Measurements from ENCODE around the gene CREBBP. TPM values are rescaled to one million over a fixed set of nuclear protein-coding genes. Genes with fewer than 3 reads are reported as not detected.

The CREBBP gene
- total RNA-seq, 1 experiment from 2014 or later, result 11.3 TPM

DNA sequence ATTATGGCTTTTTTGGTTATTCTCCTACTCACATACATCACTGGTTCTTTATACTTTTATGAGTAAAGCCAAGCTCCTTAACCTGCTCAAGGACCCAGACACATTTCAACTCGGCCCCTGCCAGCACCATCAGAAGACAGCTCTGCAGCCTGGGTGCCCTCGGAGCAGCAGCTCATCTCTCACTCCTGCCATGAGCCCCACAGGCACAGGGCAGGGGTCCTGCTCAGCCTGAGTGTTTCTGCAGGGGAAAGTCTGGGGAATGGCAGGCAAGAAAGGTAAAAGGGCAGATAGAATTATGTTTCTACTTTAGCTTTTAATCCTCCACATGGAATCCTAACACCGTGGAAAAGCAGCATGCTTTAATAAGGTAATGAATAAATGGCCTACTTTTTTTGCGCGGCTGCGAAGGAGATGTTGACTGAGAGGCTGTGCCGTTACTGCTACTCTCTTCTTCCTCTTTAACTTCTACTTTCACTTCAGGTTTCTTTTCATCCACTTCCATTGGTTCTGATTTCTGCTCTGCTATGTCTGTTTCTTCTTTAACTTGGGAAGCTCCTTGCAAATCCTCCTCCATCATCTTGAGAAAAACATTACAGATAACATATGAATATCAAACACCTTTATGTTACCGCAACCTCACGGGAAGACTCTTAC is 113.1 kb downstream of the CREBBP start:
- DNase-seq (ENCODE audit: low read depth), result no peak

DNA sequence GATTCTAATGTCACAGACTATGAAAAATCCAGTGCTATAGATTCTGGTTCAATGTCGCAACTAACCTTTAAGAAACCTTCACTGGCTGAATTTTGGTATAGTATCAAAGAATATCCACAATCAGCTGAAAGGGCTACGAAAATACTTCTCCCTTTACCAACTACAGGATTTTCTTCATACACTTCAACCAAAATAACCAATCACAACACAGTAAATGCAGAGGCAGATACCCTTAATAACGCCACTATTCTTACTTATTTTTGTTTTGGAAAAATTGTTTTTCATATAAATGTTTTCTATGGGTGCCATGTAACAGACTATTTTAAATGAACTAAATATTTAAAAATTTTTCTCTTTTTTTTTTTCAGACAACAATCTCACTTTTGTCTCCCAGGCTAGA is 114.3 kb downstream of the CREBBP start:
- DNase-seq (ENCODE audit: low read depth), result no peak

DNA sequence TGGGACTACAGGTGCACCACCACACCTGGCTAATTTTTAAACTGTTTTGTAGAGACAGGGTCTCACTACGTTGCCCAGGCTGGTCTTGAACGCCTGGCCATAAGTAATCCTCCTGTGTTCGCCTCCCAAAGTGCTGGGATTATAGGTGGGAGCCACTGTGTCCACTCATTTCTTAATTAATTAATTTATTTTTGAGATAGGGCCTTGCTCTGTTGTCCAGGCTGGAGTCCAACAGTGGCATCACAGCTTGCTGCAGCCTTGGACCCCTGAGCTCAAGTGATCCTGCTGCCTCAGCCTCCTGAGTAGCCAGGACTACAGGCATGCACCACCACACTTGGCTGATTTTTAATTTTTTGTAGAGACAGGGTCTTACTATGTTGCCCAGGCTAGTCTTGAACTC is 116.1 kb downstream of the CREBBP start:
- no peak for DNase-seq (ENCODE audit: low read depth)

DNA sequence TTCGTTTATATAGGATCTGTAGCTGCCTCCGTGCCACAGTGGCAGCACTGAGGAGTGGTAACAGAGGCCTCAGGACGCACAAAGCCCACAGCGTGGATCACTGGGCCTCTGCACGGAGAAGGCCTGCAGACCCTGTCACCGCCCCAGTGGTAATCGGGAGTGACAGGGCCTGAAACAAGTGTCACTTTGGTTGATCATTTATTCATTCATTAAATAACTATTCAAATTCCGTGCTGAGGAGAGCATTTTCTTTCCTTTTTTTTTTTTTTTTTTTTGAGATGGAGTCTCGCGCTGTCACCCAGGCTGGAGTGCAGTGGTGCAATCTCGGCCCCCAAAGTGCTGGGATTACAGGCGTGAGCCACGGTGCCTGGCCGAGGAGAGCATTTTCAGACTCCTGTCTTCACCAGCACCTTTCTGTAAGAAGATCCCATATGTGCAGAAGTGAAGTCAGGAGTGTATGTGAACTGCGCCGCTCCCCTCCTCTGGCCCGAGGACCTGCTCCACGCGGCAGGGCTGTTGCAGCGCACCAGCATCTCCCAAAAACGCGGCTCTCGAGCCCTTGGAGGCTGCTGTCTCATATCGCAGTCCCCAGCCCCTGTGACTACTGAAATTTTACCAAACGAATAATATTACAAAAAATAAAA is 118.3 kb downstream of the CREBBP start:
- no peak for DNase-seq (ENCODE audit: low read depth)

DNA sequence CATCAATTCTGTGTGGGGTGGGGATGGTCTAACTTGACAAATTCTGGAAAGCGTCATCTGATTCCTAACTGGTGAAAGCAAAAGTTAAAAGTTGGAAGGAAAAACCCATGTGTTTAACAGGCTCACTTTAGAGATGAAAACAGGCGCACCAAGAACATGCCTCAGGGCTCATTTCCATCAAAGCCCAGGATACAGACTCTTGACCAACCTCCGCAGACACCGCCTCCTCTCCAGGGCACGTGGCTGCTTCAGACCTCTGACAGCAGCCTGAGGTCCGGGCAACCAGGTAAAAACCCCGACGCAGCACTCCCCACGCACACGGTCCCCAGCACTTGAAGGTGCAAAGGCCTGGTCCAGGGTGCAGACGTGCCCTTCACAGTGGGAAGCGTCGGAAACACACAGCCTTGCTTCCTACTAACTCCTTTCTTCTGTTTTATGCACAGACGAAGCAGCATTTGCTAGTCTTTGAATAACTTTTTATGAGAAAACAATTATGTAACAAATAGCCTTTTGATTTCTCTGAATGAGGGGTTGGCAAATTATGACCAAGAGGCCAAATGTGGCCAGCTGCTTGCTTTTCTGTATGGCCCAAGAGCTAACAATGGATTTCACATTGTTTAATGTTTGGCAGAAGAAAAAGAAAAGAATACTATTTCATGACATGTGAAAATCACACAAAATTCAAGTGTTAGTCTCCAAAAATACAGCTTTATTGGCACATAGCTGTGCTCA is 119.0 kb downstream of the CREBBP start:
- no peak for DNase-seq (ENCODE audit: low read depth)

DNA sequence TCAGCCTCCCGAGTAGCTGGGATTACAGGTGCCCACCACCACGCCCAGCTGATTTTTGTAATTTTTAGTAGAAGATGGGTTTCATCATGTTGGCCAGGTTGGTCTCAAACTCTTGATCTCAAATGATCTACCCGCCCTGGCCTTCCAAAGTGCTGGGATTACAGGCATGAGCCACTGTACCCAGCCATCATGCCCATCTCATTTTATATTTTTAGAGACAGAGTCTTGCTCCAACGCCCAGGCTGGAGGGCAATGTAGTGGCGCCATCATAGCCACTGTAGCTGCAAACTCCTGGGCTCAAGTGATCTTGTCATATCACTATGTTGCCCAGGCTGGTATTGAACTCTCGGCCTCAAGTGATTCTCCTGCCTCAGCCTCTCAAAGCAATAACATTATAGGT is 120.0 kb downstream of the CREBBP start:
- DNase-seq (ENCODE audit: low read depth), result no peak

DNA sequence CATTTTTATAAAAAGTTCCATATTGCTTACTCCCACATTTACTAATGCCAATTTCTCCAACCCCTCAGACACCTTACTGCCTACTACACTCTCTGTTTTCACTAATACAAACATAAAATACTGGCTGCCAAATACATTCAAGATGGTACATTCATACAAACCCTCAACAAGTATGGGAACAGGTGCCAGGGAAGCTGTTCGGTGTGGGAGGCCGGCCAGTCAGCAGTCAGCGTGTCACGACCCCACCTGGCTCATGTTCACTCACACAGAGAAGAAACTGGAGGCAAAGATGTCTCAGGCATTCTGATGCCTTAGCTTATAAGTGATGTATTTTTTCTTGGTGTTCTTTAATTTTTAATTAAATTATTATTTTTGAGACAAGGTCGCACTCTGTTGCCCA is 120.8 kb downstream of the CREBBP start:
- no peak for DNase-seq (ENCODE audit: low read depth)

DNA sequence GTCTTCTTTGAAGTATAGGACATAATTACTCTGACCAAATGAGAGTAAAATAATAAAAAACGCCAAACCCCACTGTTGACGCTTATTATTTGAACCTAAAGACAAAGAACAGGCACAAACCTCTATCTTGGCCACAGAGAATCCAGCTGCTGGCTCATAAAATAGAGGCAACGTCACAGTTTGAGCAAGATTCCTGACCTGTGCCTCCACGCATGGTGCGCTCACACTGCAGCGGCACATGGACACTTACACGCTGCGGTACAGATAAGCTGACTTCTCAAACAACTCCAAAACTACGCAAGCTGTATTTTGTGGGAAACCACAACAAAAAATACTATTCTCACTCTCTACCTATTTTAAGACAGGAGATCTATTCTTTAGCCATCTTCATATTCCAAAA is 124.4 kb downstream of the CREBBP start:
- no peak for DNase-seq (ENCODE audit: low read depth)

DNA sequence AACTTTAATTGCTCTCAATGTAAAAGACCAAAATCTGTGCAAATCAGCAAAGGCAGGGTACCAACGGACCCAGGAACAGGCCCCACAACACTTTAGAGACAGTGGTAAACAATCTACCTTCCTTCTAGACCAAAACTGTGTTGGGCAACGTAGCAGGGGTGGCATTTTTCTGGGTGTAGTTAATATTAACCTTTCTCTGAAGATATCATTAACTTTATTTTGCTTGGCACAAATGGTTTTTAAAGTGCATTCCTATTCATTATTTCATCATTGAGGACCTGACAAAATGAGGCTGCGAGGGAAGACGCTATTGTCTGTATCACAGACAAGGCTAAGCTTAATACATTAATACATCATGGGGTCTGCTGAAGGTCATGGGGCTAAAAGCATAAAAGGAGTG is 125.3 kb downstream of the CREBBP start:
- DNase-seq (ENCODE audit: low read depth), result no peak

DNA sequence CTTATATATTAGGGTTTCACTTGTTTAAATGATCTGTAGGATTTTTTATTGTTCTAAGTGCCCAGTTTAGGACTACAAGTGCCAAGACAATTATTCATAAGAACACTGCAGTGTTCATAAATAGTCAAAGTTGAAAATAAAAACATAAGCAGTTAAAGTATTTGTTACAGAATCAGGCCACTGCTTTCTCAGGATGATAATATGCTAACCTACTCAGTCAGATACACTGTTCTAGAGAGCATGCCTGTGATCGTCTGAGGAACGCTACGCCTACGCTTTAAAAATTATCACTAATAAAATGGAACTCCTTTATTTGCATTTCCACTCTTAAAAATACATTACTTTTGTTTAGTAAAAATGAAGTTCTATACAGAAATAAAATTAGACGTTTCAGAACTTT is 125.7 kb downstream of the CREBBP start:
- DNase-seq (ENCODE audit: low read depth), result no peak

DNA sequence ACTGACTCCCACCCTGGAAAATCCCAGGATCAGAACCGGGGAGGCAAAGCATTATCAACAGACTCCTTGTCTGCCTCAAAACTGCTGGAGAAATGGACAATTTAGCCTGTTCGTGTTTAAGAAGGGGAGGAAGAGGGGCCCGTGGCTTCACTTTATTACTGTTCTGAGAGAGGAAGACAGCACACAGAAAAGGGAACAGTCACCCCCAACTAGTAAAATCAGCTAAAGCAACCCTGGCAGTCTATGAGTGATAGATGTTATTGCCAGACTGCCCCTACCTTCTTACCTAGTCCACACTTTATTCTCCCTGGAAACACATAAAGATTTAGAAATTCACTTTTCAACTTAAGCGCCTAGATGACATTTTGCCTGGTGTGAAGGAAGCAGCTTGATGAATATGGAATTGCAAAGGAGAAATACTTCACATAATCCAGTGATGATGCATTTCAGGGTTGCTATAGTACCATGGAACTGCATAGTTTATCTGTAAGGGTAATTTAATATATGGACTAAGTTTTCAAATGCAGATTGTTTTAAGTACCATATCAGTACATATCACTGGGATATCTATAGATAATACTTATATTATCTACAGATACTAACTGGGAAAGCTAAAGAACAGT is 126.3 kb downstream of the CREBBP start:
- DNase-seq (ENCODE audit: low read depth), result no peak

DNA sequence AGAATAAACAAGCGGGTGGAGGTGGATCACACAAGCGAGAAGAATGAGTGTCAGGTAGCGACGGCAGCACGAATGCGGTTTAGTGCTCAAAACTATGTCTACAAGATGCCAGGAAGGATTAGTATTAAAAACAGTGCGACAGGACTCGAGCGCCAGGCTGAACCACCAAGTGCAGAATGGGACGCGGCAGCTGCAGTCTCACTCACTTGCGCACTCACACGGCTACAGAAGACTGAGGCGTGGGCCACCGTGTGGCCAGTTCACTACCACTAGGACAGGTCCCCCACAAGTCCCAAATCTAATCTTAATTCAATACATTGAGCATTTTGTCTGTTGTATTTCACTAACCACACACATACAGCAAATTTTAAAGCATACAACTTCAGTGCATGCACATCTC is 127.5 kb downstream of the CREBBP start:
- peak; percentile 11 for DNase-seq (ENCODE audit: low read depth)

DNA sequence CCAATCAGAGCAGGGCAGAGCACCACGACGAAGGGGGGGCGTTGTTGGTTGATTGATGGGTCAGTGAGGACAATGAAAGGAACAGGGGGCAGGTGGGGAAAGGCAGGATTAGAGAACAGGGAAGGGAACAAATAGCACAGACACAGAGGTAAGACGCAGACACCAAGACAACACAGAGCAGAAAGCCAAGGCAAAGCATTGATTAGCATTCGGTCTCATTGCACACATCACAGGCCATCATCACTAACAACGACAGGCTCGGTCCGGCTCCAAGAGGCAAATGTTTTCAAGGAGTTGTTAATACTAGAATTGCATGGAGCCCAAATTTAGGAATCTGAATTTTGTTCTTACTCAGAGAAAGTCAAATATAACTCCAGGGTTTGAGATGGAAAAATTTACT is 128.6 kb downstream of the CREBBP start:
- no peak for DNase-seq (ENCODE audit: low read depth)

DNA sequence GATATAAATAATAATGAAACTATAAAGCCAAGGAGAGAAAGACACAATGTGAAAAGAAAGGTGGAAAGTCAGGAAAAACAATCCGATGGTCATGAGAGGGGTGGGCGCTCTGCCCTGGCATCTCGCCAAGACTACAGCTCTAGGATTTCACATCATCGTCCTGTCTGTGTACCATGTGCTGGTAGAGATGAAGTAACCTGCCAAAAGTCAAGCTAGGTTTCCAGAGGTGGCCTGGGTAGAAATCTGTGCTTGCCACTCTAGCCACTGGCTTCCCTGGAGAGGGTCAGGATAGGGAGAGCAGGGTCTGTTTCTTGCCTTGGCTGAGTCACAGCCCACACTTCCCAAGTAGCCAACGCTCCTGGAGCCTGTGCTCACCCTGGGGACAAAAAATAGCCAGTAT is 132.2 kb downstream of the CREBBP start:
- DNase-seq (ENCODE audit: low read depth), result no peak

DNA sequence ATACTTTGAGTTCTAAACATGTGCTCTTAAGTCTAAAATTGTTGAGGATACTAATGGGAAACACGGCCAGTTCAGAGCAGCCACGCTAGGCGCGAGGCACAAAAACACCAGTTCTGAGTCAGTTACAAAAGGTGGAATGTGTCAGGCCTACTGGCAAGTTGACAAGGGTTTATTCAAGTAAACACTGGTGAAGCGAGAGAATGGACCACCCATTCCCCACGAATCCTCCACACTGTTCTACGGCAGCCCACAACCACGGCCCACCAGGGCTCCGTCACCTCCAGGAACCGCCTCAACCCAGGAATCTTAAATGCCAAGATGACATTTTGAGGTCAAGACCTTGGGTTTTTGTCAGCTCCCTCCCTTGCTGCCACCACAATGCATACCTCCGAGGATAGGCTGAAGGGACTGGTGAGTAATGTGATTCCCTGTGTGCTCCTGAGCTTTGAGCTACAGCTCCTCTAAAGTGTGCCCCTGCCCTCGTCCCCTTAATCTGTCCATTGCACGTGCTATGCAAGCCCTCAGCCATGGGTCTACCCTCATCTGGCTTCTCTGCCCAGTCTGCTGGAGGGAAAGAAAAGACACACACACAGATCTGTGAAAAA is 134.7 kb downstream of the CREBBP start:
- DNase-seq (ENCODE audit: low read depth), result peak; percentile 3

DNA sequence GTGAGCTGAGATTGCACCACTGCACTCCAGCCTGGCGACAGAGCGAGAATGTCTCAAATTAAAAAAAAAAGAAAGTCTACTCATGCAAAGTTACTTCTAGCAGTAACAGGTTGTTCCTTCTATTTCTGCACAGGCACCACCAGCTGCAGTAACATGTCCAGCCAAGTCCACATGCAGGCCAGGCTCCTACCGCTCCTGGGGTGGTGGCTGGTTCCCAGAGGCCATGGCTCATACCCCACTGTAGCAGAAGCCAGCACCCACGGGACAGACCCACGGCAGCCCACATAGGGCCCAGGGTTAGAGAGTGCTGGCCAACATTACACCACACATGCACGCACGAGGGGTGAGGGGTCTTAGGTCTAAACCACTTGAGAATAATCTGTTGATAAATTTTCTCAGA is 136.5 kb downstream of the CREBBP start:
- DNase-seq (ENCODE audit: low read depth), result no peak

DNA sequence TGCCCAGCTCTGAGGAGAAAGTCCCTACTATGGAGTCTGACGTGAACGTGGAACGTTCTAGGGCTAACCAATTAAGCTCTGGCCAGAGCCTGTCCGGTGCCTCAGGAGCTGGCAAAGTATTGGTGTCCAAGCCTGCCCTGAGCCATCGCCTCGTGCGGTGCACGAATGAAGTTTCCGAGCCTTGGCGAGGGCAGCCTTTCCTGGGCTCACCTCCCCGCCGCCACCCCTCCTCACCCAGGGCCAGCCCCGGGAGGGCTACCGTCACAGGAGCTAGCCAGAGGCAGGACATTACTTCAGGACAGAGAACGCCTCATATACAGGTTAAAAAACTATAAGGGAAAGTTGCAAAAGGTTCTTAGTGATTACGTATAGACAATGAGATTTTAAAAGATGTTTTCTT is 139.6 kb downstream of the CREBBP start:
- no peak for DNase-seq (ENCODE audit: low read depth)

DNA sequence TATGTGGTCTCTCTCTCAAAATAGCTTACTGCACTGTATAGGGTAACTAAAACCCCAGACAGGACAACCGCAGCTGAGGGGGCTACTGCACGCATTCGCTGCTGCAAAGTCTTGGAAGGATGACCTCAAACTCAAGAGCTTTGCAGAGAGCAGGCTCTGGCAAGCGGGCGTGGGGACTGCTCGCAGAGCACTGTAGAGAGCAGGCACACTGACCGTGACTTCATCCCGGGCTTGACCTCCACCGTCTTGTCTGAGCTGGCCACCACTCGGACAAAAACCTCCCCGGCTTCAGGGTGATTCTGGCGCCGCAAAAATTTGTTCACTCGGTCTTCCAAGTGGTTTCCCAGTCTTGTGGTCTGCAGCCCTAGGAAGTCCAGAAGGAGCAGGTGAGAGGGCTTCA is 140.3 kb downstream of the CREBBP start:
- DNase-seq (ENCODE audit: low read depth), result no peak

DNA sequence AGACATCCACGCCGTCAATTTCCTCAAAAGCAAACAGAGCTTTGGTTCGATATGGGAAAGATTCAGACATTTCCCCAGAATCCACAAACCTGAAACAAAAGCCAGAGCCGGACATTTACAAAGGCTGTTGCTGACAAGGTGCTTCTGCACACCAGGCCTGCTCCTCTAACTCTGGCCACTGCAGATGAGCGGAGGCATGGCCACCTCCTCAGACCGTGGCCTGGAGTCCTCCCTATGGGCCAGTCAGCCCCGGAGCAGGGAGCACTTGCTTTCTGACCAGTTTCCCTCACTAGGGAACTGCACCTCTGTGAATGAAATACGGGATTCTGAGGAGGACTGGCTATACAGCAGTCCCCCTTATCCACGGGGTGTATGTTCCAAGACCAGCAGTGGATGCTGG is 140.9 kb downstream of the CREBBP start:
- DNase-seq (ENCODE audit: low read depth), result no peak

DNA sequence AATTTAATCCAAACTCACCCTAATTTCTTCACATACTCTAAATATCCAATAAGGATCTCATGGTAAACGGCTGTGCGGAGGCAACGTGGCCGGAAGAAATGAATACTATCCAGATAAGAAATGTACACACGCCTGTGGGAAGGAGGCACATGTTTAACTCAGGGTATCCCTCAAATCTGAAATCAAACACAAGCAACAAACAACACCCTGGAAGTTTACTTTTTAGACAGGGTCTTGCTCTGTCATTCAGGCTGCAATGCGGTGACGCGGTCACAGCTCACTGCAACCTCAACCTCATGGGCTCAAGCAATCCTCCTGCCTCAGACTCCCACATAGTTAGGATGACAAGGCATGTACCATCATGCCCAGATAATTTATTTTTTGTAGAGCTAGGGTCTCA is 142.0 kb downstream of the CREBBP start:
- no peak for DNase-seq (ENCODE audit: low read depth)

DNA sequence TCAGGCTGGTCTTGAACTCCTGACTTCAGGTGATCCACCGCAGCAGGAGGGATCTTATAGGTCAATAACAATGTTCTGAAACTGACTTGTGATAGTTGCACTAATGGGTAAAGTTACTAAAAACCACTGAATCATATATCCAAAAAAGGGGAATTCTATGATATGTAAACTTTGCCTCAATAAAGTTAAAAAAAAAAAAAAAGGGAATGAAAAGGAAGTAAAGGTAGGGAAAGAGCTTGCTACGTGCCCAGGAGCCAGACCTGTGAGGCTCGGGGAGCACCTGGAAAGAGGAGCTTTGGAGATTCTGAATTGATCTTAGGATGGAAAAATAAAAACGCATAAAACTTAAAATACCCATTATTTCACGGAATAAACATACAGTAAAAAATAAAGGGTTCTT is 142.4 kb downstream of the CREBBP start:
- DNase-seq (ENCODE audit: low read depth), result no peak

DNA sequence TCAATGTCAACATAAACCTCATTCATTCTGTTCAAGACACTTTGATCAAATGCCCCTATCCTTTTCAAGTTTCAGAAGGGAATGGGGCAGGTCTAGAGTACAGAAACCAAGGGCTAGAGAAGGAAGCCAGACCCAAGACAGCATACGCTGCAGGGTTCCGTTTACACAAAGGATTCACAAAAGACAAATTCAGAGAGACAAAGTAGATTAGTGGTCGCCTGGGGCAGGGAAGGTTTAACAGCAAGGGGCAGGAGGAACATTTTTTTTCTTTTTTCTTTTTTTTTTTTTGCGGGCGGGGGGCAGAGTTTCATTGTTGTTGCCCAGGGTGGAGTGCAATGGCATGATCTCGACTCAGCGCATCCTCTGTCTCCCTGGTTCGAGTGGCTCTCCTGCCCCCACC is 143.3 kb downstream of the CREBBP start:
- DNase-seq (ENCODE audit: low read depth), result no peak
